GM12891 (cell line): ENCODE results near the gene PRKN.

Source experiments
- DNase-seq: peaks from one replicate; pipeline ENCODE4 v3.0.0; 2011; ENCODE audit warnings: low spot score; ENCODE audit not compliant: insufficient read length
- FAIRE-seq: peaks from 2 replicates; lab custom pipeline; 2011; peaks lifted over from hg19 to GRCh38; lab: Jason Lieb, UNC
- PAX5 ChIP-seq: IDR thresholded peaks from 2 replicates; pipeline ENCODE4 v1.6.1; 2011; ENCODE audit warnings: low read length, moderate library complexity, mild to moderate bottlenecking; ENCODE audit not compliant: insufficient read depth, severe bottlenecking
- POLR2A ChIP-seq: IDR thresholded peaks from 2 replicates; pipeline ENCODE4 v1.6.1; 2011; ENCODE audit warnings: low read depth, low read length, control low read depth
- POLR2AphosphoS5 ChIP-seq: IDR thresholded peaks from 2 replicates; pipeline ENCODE4 v1.6.1; 2011; ENCODE audit warnings: low read depth, low read length, control low read depth
- POU2F2 ChIP-seq: IDR thresholded peaks from 2 replicates; pipeline ENCODE4 v1.6.1; 2011; ENCODE audit warnings: low read depth, mild to moderate bottlenecking, control low read depth, low read length, moderate library complexity
- SPI1 ChIP-seq: IDR thresholded peaks from 2 replicates; pipeline ENCODE4 v1.6.1; 2011; ENCODE audit warnings: low read depth, low read length, control low read depth
- TAF1 ChIP-seq: IDR thresholded peaks from 2 replicates; pipeline ENCODE4 v1.6.1; 2011; ENCODE audit warnings: low read depth, low read length, control low read depth

PRKN gene

GRCh38 chr6:161649841-161650240 is 1077.7 kb downstream of the PRKN start:
- DNase-seq (no peak), FAIRE-seq (no peak)
- TF ChIP-seq POLR2A, result no peak
- TF ChIP-seq PAX5, result no peak
- TF ChIP-seq POU2F2, result no peak
- TF ChIP-seq TAF1, result no peak
- no peak for TF ChIP-seq POLR2AphosphoS5
- TF ChIP-seq SPI1, result no peak

GRCh38 chr6:161649068-161649467 is 1078.5 kb downstream of the PRKN start:
- no peak for DNase-seq
- TF ChIP-seq SPI1 (no peak), POLR2AphosphoS5 (no peak), POU2F2 (no peak), POLR2A (no peak), TAF1 (no peak), PAX5 (no peak)
- no peak for FAIRE-seq

DNA sequence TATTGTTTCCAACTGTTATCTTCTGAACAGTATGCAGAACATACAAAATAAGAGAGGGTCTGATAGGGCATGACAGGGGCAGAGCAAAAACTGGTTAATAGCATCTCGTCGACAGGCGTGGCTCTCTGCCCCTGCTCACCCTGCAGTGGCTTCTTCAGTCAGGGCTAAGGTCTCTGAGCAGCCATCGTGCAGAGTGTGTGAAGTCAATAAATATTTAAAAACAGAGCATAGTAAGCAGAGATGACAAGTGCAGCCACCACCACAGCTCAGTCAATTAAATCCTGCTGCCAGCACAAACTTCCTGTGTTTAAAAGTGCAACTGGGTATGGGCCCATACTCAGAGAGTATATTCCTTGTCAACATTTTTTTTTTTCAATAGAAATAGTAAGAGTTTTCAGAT is 1080.3 kb downstream of the PRKN start:
- TF ChIP-seq PAX5 (no peak), POU2F2 (no peak), TAF1 (no peak), POLR2A (no peak), SPI1 (no peak), POLR2AphosphoS5 (no peak)
- DNase-seq (no peak), FAIRE-seq (no peak)

DNA sequence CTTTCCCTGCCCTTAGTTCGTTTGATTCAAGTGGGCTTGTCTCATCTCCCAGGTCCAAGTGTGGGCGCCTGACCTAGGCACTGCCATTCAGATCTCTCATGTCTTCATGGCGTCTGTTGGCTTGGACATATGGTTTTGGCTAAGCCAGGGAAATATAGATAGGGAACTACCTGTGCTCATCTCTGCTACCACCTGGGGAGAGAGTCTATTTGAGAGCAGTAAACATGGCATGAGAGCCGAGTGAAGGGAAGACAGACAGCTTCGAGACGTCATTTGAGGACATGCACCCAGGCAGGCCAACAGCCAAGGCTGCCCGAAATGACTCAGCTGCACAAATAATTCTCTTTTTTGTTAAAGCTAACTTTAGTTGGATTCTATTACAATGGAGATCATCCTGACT is 1083.0 kb downstream of the PRKN start:
- no peak for TF ChIP-seq SPI1
- TF ChIP-seq POLR2A, result no peak
- no peak for TF ChIP-seq POLR2AphosphoS5
- TF ChIP-seq PAX5, result no peak
- no peak for DNase-seq
- no peak for FAIRE-seq

DNA sequence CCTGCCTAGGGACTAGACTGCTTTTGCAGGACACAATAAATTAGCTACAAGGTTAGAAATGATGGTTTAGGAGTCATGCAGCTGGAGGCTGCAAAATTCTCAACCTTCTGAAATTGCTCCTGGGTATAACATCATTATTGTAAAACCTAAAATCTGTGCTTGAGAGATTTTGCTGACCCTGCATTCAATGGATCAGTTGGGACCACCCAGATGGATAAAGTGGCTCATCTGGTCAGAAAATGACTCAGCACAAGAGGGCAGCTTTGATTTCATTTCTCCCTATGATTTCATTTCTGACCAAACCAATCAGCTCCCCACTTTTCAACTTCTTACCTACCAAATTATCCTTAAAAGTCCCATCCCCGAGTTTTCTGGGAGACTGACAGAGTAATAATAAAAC is 1086.4 kb downstream of the PRKN start:
- DNase-seq (no peak), FAIRE-seq (no peak)
- TF ChIP-seq POLR2A, result no peak
- TF ChIP-seq TAF1, result no peak
- no peak for TF ChIP-seq SPI1
- no peak for TF ChIP-seq POLR2AphosphoS5
- TF ChIP-seq POU2F2, result no peak
- TF ChIP-seq PAX5, result no peak

- no peak for TF ChIP-seq POU2F2
- TF ChIP-seq POLR2AphosphoS5, result no peak
- TF ChIP-seq POLR2A, result no peak
- TF ChIP-seq TAF1, result no peak
- no peak for TF ChIP-seq PAX5
- TF ChIP-seq SPI1, result no peak
- FAIRE-seq, result no peak
- no peak for DNase-seq
These were observed 1087.8 kb downstream of the PRKN start for GRCh38 chr6:161639772-161640171.

DNA sequence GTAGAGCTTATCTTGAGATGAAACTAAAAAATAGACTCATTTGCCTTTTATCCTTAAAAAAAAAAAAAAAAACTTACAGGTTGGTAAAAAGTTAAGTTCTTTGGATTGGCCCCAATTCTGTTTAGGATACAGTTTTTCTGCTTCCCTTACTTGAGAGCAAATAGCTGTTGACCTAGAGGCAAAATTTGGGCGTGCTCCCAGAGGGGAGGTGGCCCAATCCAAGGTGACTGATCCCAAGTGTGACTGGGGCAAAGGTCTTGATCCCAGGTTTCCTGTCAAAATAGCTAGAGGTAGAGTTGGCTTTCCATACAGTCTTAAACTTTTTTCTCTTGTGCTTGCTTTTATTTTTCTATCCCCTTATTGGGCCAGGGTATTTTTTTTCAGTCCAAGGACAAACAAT is 1089.9 kb downstream of the PRKN start:
- no peak for TF ChIP-seq TAF1
- TF ChIP-seq PAX5, result no peak
- TF ChIP-seq SPI1, result no peak
- TF ChIP-seq POLR2A, result no peak
- no peak for TF ChIP-seq POU2F2
- TF ChIP-seq POLR2AphosphoS5, result no peak
- DNase-seq (no peak), FAIRE-seq (no peak)

DNA sequence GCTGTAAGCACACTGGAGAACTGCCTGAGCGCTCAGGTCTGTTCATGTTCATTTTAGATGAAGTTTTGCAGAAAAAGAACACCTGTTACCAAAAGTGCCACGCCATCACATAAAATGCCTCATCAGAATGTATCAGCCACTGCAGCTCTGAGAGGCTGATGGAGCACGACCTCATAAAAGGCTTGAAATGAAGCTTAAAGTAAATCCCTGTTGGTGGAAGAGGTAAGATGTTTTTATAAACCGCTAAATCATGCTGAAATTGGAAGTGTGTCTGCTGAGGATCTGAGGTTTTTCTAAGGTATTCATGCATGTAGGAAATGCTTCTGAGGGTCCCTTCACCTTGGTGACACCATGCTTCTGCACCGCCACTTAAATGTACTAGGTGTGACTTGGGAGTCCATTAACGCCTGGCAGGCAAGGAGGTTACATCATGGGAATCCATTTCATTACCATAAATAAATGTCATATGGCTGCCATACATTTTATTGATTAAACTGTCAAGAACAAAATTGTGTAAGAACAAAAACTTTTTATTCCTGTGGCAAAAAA is 1090.6 kb downstream of the PRKN start:
- no peak for DNase-seq
- FAIRE-seq, result no peak
- TF ChIP-seq POLR2A, result no peak
- TF ChIP-seq TAF1, result no peak
- TF ChIP-seq PAX5, result no peak

- no peak for DNase-seq
- FAIRE-seq, result no peak
- TF ChIP-seq POU2F2, result no peak
- TF ChIP-seq POLR2A, result no peak
- TF ChIP-seq PAX5, result no peak
- TF ChIP-seq POLR2AphosphoS5, result no peak
- TF ChIP-seq TAF1, result no peak
- TF ChIP-seq SPI1, result no peak
These were observed 1091.6 kb downstream of the PRKN start for GRCh38 chr6:161635975-161636374.

- DNase-seq (no peak), FAIRE-seq (no peak)
- TF ChIP-seq PAX5 (no peak), POU2F2 (no peak), TAF1 (no peak), SPI1 (no peak), POLR2A (no peak), POLR2AphosphoS5 (no peak)
These were observed 1092.7 kb downstream of the PRKN start for GRCh38 chr6:161634916-161635315.

DNA sequence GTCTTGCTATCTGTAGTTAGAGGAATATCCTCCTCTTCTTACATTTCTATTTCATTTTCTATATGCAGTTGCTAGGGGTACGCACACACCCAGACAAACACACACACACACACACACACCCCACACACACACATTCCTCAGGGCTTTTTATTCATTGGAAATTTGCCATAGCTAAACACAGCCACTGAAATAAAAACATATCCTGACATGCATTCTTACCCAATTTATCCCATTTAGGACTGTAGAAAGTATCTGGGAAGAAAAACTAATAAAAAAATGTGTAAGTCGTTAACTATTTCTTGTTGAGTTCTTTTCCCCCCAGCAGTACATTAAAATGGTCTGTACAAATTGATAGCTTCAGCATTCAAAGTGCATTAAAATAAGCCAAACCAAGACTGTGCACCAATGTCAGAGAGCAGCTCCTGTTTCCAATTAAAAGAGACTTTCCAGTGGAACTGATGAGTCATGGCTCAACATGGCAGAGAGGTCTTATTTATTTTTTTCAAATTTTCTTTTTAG is 1095.8 kb downstream of the PRKN start:
- DNase-seq, result no peak
- no peak for FAIRE-seq
- TF ChIP-seq PAX5, result no peak
- TF ChIP-seq SPI1, result no peak
- no peak for TF ChIP-seq TAF1
- TF ChIP-seq POLR2AphosphoS5, result no peak
- no peak for TF ChIP-seq POU2F2
- no peak for TF ChIP-seq POLR2A

GRCh38 chr6:161630674-161631073 is 1096.9 kb downstream of the PRKN start:
- DNase-seq (no peak), FAIRE-seq (no peak)
- TF ChIP-seq TAF1, result no peak
- no peak for TF ChIP-seq PAX5
- no peak for TF ChIP-seq POLR2AphosphoS5
- no peak for TF ChIP-seq POLR2A
- TF ChIP-seq SPI1, result no peak
- no peak for TF ChIP-seq POU2F2
